ENCODE results near the gene NTN1. TPM values are rescaled to one million over a fixed set of nuclear protein-coding genes. Genes with fewer than 3 reads are reported as not detected.

The NTN1 gene
- total RNA-seq, 1 experiment from 2014 or later = 1.2 TPM

- no peak overlapping the region for H3K4ac ChIP-seq (ENCODE audit: low read depth, low read length)
- no peaks in the 10 kb centered on the region for H3K79me2 ChIP-seq (ENCODE audit: insufficient read depth, low read length)
- H3K18ac ChIP-seq (ENCODE audit: insufficient read length, low read depth, low read length) = no peak overlapping the region
- H3K23me2 ChIP-seq (ENCODE audit: insufficient read length, low read depth, low read length, poor library complexity, severe bottlenecking) = no peaks in the 10 kb centered on the region
- H3K4me2 ChIP-seq (ENCODE audit: insufficient read depth, insufficient read length, low read length) = no peak overlapping the region
- DNase-seq = peak; percentile 88
- H3K9me3 ChIP-seq (ENCODE audit: control insufficient read depth, low read depth, low read length) = no peaks in the 10 kb centered on the region
- no peak overlapping the region for H3K27ac Mint-ChIP-seq
- no peak overlapping the region for H3K56ac ChIP-seq (ENCODE audit: insufficient read length, low read depth, low read length)
- H3K14ac ChIP-seq (ENCODE audit: insufficient read depth, low read length) = no peak overlapping the region
- H3K9ac ChIP-seq (ENCODE audit: extremely low read depth, insufficient read length, low read length) = no peak overlapping the region
- no peak overlapping the region for H2BK20ac ChIP-seq (ENCODE audit: low read depth, low read length, poor library complexity, severe bottlenecking)
- no peaks in the 10 kb centered on the region for H3K79me1 ChIP-seq (ENCODE audit: insufficient read depth, low read depth, low read length, poor library complexity, severe bottlenecking)
- no peak overlapping the region for H2AFZ ChIP-seq (ENCODE audit: low read length)
- no peaks in the 10 kb centered on the region for H3K36me3 Mint-ChIP-seq (ENCODE audit: insufficient read depth in 1 of 3, low read depth in 3 of 3)
- no peaks in the 10 kb centered on the region; the same call in 1 of the 2 replicates for H3K4me1 ChIP-seq (ENCODE audit: insufficient read depth, low read length)
- no peak overlapping the region for H3T11ph ChIP-seq (ENCODE audit: low read length)
- H3K27ac ChIP-seq (ENCODE audit: insufficient read length, low read depth, low read length) = no peak overlapping the region
- H2BK12ac ChIP-seq (ENCODE audit: insufficient read length, low read depth, low read length) = no peak overlapping the region
- H3K23ac ChIP-seq (ENCODE audit: insufficient read length, low read depth, low read length) = no peak overlapping the region
- H3K4me1 Mint-ChIP-seq = peaks cover 14% of the 10 kb centered on the region in 2 experiments
- H3K9me3 Mint-ChIP-seq = no peaks in the 10 kb centered on the region
- H3K27me3 ChIP-seq (ENCODE audit: insufficient read depth, low read length) = no peaks in the 10 kb centered on the region
- H4K91ac ChIP-seq (ENCODE audit: insufficient read length, low read depth, low read length) = no peak overlapping the region
- no peak overlapping the region for H4K8ac ChIP-seq (replicated peaks; ENCODE audit: insufficient read length, low read depth, low read length)
- H2BK120ac ChIP-seq (ENCODE audit: low read depth, low read length, poor library complexity, severe bottlenecking) = no peak overlapping the region
- no peak overlapping the region for H3K4me3 Mint-ChIP-seq
- no peak overlapping the region for H2AK5ac ChIP-seq (ENCODE audit: insufficient read length, low read length)
- H3K27me3 Mint-ChIP-seq (ENCODE audit: low read depth) = no peaks in the 10 kb centered on the region; the same call in 1 of the 2 replicates
- no peak overlapping the region for H4K5ac ChIP-seq (ENCODE audit: insufficient read length, low read depth, low read length)
- WGBS (ENCODE audit: extremely low coverage, insufficient read length, low lambda C conversion rate) = no CpG with 5 or more reads among the region's 32 CpGs
- no peak overlapping the region for H2BK15ac ChIP-seq (ENCODE audit: low read depth, low read length)
- TF ChIP-seq, protein P1, sequence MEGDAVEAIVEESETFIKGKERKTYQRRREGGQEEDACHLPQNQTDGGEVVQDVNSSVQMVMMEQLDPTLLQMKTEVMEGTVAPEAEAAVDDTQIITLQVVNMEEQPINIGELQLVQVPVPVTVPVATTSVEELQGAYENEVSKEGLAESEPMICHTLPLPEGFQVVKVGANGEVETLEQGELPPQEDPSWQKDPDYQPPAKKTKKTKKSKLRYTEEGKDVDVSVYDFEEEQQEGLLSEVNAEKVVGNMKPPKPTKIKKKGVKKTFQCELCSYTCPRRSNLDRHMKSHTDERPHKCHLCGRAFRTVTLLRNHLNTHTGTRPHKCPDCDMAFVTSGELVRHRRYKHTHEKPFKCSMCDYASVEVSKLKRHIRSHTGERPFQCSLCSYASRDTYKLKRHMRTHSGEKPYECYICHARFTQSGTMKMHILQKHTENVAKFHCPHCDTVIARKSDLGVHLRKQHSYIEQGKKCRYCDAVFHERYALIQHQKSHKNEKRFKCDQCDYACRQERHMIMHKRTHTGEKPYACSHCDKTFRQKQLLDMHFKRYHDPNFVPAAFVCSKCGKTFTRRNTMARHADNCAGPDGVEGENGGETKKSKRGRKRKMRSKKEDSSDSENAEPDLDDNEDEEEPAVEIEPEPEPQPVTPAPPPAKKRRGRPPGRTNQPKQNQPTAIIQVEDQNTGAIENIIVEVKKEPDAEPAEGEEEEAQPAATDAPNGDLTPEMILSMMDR (conservative IDR thresholded peaks at IDR 0.05) = peak; percentile 61
- H2BK5ac ChIP-seq (ENCODE audit: insufficient read length, low read length) = no peak overlapping the region
- peaks cover 6% of the 10 kb centered on the region for H4K20me1 ChIP-seq (ENCODE audit: control insufficient read depth, insufficient read depth, insufficient read length)
Measured at GRCh38 chr17:9225305-9226101, 204.2 kb downstream of the NTN1 start.
